Activated CD4-positive, alpha-beta T cell treated with anti-CD3 and anti-CD28 coated beads, Interleukin-2, amount 10 ng/mL, durations not matched to agents 24 days and 14 days (primary cell): ENCODE results near the gene ZFAND3. TPM values are rescaled to one million over a fixed set of nuclear protein-coding genes. Genes with fewer than 3 reads are reported as not detected.

Experiments
- DNase-seq: peaks from one replicate; pipeline ENCODE4 v3.0.0; 2022
- H3K27ac Mint-ChIP-seq: one replicate; pipeline ENCODE4 v1.8.0; 2022; ENCODE audit warnings: mild to moderate bottlenecking, mixed read lengths
- H3K27me3 Mint-ChIP-seq: one replicate; pipeline ENCODE4 v1.8.0; 2022; ENCODE audit warnings: mixed read lengths
- H3K36me3 Mint-ChIP-seq: one replicate; pipeline ENCODE4 v1.8.0; 2022; ENCODE audit warnings: low read depth, mild to moderate bottlenecking, mixed read lengths
- H3K4me1 Mint-ChIP-seq: one replicate; pipeline ENCODE4 v1.8.0; 2021; ENCODE audit warnings: mixed read lengths
- H3K4me3 Mint-ChIP-seq: one replicate; pipeline ENCODE4 v1.8.0; 2022; ENCODE audit warnings: mild to moderate bottlenecking, moderate library complexity, mixed read lengths
- H3K9me3 Mint-ChIP-seq: one replicate; pipeline ENCODE4 v1.8.0; 2021; ENCODE audit warnings: mixed read lengths
- intact Hi-C: fragments of 100-400 bp; cut with micrococcal nuclease; formaldehyde crosslinking; loops from one replicate; pipeline ENCODE4 v1.15.1; 2023
- total RNA-seq: library from RNA; stranded (reverse); gene quantifications from 2 replicates; pipeline ENCODE4 v1.2.3, GENCODE V29; 2022

ZFAND3 gene
- total RNA-seq, 1 donor from 2014 or later, result 31.5 TPM

GRCh38 chr6:38195113-38195635 lies 375.6 kb downstream of the ZFAND3 start:
- no peak for DNase-seq
- H3K4me1 Mint-ChIP-seq, result no peaks in the 10 kb centered on the region
- intact Hi-C loops, result no loop called here

GRCh38 chr6:38198219-38198618 lies 378.7 kb downstream of the ZFAND3 start:
- intact Hi-C loops, result no loop called here
- H3K27me3 Mint-ChIP-seq, result peaks cover 4% of the 10 kb centered on the region
- H3K27ac Mint-ChIP-seq, result no peak overlapping the region
- DNase-seq, result no peak
- H3K4me1 Mint-ChIP-seq, result no peaks in the 10 kb centered on the region
- no peak overlapping the region for H3K4me3 Mint-ChIP-seq
- no peaks in the 10 kb centered on the region for H3K9me3 Mint-ChIP-seq
- H3K36me3 Mint-ChIP-seq, result no peaks in the 10 kb centered on the region

More at GRCh38 chr6:38195113-38195635, 375.6 kb downstream of the ZFAND3 start:
- no peak overlapping the region for H3K4me3 Mint-ChIP-seq
- H3K9me3 Mint-ChIP-seq, result no peaks in the 10 kb centered on the region
- H3K27ac Mint-ChIP-seq, result no peak overlapping the region
- H3K27me3 Mint-ChIP-seq, result no peaks in the 10 kb centered on the region
- no peaks in the 10 kb centered on the region for H3K36me3 Mint-ChIP-seq

Other genes starting within 250 kb of the ZFAND3 start
- 2.6 and 2.8 TPM in 2 replicates for gene MDGA1, start 121.8 kb upstream of the ZFAND3 start, total RNA-seq